ENCODE measurements around the gene ZFR2. TPM values are rescaled to one million over a fixed set of nuclear protein-coding genes. Genes with fewer than 3 reads are reported as not detected.

ZFR2 gene
- total and polyA plus RNA-seq, 9 donors = under 0.01 to 0.23 (median 0.09) TPM; not detected in 2

DNA sequence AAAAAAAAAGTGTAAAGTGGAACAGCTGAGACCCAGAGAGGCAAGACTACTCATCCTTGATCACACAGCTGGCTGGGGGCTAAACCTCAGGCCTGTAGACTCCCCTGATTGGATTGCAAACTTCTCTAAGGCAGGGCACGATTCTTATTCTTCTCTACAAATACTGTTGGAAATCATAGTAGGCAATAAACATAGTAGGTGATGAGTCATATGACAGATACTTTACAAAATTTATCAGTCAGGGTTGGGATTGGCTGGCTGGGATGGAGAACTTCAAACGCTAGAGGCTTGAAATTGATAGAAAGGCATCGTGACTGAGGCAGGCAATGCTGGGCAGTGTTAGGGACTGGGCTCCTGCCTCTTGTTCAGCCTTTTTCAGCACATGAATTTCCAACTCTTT is 76.7 kb downstream of the ZFR2 start:
- Histone ChIP-seq H3K27ac (ENCODE audit: low read length) (no peak overlapping the region), H3K9me3 (replicated peaks; ENCODE audit: control insufficient read depth, low read depth, low read length) (peaks cover 9% of the 10 kb centered on the region), H3K4me3 (ENCODE audit: low read length) (no peak overlapping the region), H3K27me3 (ENCODE audit: control insufficient read depth, insufficient read depth, low read length) (peaks cover 3% of the 10 kb centered on the region), H3K36me3 (ENCODE audit: control insufficient read depth, insufficient read depth, low read length) (no peaks in the 10 kb centered on the region), H3K4me1 (ENCODE audit: control insufficient read depth, insufficient read depth, low read length) (no peaks in the 10 kb centered on the region)
- no peak for DNase-seq
- WGBS (ENCODE audit: insufficient coverage) = no CpG with 5 or more reads among the region's 3 CpGs

DNA sequence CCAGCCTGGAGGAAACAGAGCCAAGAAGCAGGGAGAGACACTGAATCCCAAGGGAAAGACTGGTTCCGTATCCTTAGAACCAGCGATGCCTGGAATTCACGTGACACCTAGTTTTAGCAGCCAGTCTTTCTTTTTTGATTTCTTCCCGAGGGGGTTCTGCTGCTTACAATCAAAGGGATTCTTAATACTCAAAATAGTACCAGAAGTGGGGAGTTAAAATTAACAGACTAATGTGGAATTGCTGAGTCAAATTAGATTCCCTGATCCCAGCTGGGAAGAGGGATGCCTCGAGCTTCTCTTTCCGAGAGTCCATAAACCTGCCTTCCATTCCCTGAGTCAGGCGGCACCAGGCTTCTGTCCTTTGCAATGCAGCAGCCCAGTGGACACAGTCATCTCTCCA is 77.9 kb downstream of the ZFR2 start:
- Histone ChIP-seq H3K36me3 (ENCODE audit: control insufficient read depth, insufficient read depth, low read length) (no peaks in the 10 kb centered on the region), H3K4me1 (ENCODE audit: control insufficient read depth, insufficient read depth, low read length) (no peaks in the 10 kb centered on the region), H3K9me3 (replicated peaks; ENCODE audit: control insufficient read depth, low read depth, low read length) (peaks cover 2% of the 10 kb centered on the region), H3K27ac (ENCODE audit: low read length) (no peak overlapping the region), H3K4me3 (ENCODE audit: low read length) (no peak overlapping the region), H3K27me3 (ENCODE audit: control insufficient read depth, insufficient read depth, low read length) (peaks cover 13% of the 10 kb centered on the region)
- no peak for DNase-seq
- WGBS (ENCODE audit: insufficient coverage) = 80% methylated on average over 1 of the region's 7 CpGs

DNA sequence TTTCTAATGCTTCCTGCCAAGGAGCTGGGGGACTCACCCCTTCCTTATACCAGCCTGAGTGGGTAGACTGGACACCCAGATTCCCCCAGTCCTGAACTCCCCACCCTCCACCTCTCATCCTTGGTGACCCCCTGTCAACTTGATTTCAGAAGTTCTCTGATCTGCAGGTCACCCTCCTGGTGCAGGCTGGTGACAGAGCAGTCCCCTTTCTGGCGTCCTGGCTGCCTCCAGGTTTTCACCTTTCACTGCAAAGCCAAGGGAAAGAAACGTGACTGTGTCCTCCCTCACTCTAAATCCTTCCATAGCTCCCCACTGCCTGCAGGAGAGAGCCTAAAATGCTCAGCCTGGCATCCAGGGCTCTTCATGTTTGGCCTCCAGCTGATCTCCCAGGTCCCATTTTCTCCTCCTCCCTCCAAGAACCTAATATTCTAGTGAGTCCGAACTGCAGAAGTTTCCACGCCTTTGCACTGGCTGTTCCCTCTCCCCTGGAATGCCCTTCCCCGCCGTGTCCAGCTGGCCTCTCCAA is 78.6 kb downstream of the ZFR2 start:
- Histone ChIP-seq H3K36me3 (ENCODE audit: control insufficient read depth, insufficient read depth, low read length) (no peaks in the 10 kb centered on the region), H3K9me3 (replicated peaks; ENCODE audit: control insufficient read depth, low read depth, low read length) (peaks cover 2% of the 10 kb centered on the region), H3K27me3 (ENCODE audit: control insufficient read depth, insufficient read depth, low read length) (peaks cover 19% of the 10 kb centered on the region), H3K4me1 (ENCODE audit: control insufficient read depth, insufficient read depth, low read length) (peaks cover 4% of the 10 kb centered on the region), H3K4me3 (ENCODE audit: low read length) (no peak overlapping the region), H3K27ac (ENCODE audit: low read length) (no peak overlapping the region)
- DNase-seq = no peak
- WGBS (ENCODE audit: insufficient coverage) = 55% methylated on average over 6 of the region's 6 CpGs

DNA sequence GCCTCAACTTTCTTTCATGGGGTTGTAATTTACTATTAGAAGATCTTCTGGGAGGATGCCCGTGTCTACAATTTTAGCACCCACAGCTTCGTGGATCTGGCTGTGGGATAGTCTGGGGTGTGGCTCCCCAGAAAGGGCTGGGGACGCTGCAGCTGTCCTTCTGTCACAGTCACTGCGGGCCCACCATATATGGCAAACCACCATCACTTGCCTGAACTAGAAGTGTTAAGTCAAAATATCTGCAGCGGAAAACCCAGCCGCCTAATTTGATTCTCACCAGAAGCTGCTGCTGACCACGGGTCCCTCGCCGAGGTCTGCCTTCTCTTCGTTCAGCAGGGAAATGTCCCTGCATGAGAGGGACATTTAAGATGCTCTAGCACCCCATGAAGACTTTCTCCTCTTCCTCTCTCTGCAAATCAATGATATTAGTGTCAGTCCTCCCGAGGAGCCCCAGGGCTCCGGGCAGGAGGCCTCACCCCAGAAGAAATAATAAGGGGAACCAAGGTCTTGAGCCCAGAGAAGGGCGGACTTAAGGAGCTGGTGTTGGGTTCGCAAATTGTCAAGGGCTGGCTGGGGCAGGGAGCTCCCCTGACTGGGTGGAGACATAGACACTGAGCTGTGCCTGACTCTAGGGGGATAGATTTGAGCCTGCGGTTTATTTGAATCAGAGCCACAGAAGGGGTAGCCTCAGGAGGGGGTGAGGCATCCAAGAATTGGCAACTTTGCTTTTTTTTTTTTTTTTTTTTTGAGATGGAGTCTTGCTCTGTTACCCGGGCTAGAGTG is 79.7 kb downstream of the ZFR2 start:
- H3K4me3 ChIP-seq (ENCODE audit: low read length) = no peak overlapping the region
- no peak overlapping the region for H3K27ac ChIP-seq (ENCODE audit: low read length)
- peaks cover 2% of the 10 kb centered on the region for H3K9me3 ChIP-seq (replicated peaks; ENCODE audit: control insufficient read depth, low read depth, low read length)
- no peaks in the 10 kb centered on the region for H3K36me3 ChIP-seq (ENCODE audit: control insufficient read depth, insufficient read depth, low read length)
- no peak for DNase-seq
- peaks cover 30% of the 10 kb centered on the region for H3K27me3 ChIP-seq (ENCODE audit: control insufficient read depth, insufficient read depth, low read length)
- WGBS (ENCODE audit: insufficient coverage) = 40% methylated on average over 9 of the region's 16 CpGs
- peaks cover 4% of the 10 kb centered on the region for H3K4me1 ChIP-seq (ENCODE audit: control insufficient read depth, insufficient read depth, low read length)

DNA sequence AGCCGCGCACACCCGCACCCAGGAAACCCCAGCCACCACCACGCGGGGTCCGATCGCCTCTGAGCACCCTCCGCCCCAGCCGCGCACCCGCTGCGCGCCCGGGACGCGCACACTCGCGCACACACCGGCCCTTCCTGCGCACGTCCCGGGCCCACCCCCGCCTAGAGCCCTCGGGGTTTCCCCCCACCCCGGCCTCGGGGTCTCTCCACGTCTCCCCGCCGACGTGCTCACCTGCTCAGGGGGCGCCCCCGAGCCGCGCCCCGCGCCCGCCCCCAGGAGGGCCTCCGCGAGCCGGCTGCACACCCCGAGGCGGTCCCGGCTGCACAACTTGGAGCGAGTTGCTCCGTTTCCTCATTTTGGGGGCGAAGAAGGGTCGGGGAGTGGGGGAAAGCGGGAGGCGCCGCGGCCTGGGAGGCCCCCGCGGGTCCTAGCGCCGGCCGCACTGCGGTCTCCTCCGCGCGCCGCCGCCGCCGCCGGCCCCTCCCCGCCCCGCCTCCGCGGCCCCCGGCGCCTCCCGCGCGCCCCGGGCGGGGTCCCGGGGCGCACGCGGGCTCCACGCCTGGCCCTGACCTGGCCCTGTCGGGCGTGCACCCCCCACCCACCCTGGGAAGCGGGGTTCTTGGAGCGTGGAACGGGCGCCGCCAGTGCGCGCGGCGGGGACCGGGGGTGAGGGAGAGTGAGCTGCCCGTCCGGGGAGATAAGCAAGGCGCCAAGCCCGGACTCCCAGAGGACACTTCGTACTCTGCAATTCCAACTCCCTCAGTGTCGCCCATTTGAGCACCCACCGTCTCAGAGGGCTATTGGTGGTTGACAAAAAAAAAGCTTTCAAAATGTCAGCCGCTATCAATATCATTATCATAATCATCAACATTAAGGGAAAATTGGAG is 82.7 kb downstream of the ZFR2 start, which contains the start of gene MATK:
Gene MATK (minus strand): TSS at position 444 of the 887 bp plus-strand sequence. CDS start 1,246 bp downstream, outside the sequence.
- Histone ChIP-seq H3K36me3 (ENCODE audit: control insufficient read depth, insufficient read depth, low read length) (no peaks in the 10 kb centered on the region), H3K4me1 (ENCODE audit: control insufficient read depth, insufficient read depth, low read length) (peaks cover 4% of the 10 kb centered on the region), H3K27ac (ENCODE audit: low read length) (no peak within 1 kb of the TSS), H3K4me3 (ENCODE audit: low read length) (peak within 1 kb of the TSS; percentile 5), H3K9me3 (replicated peaks; ENCODE audit: control insufficient read depth, low read depth, low read length) (peaks cover 20% of the 10 kb centered on the region), H3K27me3 (ENCODE audit: control insufficient read depth, insufficient read depth, low read length) (peaks cover 40% of the 10 kb centered on the region)
- no peak for DNase-seq
- under 1% methylated on average over 68 of the region's 101 CpGs for WGBS (ENCODE audit: insufficient coverage)

DNA sequence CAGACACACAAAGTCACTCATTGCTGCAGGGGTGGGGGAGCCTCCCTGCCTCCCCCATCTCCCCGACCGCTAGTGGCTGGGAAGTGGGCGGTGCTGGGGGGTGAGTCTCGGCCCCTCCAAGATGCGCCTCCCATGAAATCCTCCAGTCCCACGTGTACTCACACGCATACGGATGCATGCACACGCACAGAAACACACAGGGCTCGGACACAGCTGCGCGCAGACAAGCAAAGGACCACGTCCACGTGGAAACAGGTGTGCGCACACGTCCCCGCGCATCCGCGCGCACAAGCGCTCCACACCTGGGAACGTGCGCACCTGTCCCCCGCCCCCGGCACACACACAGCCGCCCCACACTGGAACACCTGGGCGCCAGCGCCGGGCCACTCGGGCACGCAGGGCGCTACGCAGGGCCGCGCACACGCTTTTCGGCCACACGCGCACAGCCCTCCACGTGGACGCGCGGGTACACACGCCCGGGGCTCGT is 83.3 kb downstream of the ZFR2 start:
- H3K27ac ChIP-seq (ENCODE audit: low read length) = no peak overlapping the region
- WGBS (ENCODE audit: insufficient coverage) = under 1% methylated on average over 40 of the region's 47 CpGs
- DNase-seq = no peak
- H3K36me3 ChIP-seq (ENCODE audit: control insufficient read depth, insufficient read depth, low read length) = no peaks in the 10 kb centered on the region
- peaks cover 4% of the 10 kb centered on the region for H3K4me1 ChIP-seq (ENCODE audit: control insufficient read depth, insufficient read depth, low read length)
- H3K27me3 ChIP-seq (ENCODE audit: control insufficient read depth, insufficient read depth, low read length) = peaks cover 40% of the 10 kb centered on the region
- peak overlapping the region; percentile 5 for H3K4me3 ChIP-seq (ENCODE audit: low read length)
- H3K9me3 ChIP-seq (replicated peaks; ENCODE audit: control insufficient read depth, low read depth, low read length) = peaks cover 20% of the 10 kb centered on the region

DNA sequence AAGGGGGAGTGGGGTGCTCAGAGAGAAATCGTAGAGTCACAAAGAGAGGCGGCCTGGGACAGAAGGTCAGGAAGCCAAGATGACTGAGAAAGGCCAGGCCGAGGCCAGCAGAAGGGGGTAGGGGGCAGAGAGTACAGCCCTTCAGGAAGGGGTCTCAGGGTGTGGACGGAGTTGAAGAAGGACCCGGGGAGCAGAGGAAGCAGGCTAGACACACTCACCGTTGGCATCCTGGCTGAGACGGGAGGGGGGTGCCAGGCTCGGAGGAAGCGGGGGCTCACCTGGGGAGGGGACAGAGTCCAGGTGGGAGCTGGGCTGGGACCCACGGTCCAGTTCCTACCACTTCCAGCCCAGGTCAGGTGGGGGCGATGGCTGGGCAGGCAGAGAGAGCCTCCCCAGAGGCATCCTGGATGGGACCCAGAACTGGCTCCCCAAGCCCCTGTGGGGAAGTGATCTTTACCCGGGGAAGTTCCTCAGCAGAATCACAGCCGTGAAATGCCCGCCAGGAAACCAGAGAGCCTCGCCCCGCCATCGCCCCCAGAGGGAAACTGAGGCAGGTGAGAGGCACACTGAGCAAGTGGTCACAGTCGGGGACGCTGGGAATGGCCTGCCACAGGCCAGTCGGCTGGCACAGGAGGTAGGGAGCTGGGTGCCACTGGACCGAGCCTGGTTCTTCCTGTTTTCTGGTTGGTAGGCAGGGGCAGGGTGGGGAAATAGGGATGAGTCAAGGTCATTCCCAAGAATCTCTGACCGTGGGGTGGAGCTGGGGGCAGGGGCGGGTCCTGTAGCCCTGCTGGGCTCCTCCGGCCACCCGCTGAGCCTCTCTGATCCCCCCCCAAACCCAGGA is 84.0 kb downstream of the ZFR2 start:
- no peak overlapping the region for H3K27ac ChIP-seq (ENCODE audit: low read length)
- H3K4me3 ChIP-seq (ENCODE audit: low read length) = peak overlapping the region; percentile 5
- H3K36me3 ChIP-seq (ENCODE audit: control insufficient read depth, insufficient read depth, low read length) = no peaks in the 10 kb centered on the region
- H3K27me3 ChIP-seq (ENCODE audit: control insufficient read depth, insufficient read depth, low read length) = peaks cover 38% of the 10 kb centered on the region
- peaks cover 20% of the 10 kb centered on the region for H3K9me3 ChIP-seq (replicated peaks; ENCODE audit: control insufficient read depth, low read depth, low read length)
- no peak for DNase-seq
- 20% methylated on average over 14 of the region's 25 CpGs for WGBS (ENCODE audit: insufficient coverage)
- H3K4me1 ChIP-seq (ENCODE audit: control insufficient read depth, insufficient read depth, low read length) = peaks cover 4% of the 10 kb centered on the region

DNA sequence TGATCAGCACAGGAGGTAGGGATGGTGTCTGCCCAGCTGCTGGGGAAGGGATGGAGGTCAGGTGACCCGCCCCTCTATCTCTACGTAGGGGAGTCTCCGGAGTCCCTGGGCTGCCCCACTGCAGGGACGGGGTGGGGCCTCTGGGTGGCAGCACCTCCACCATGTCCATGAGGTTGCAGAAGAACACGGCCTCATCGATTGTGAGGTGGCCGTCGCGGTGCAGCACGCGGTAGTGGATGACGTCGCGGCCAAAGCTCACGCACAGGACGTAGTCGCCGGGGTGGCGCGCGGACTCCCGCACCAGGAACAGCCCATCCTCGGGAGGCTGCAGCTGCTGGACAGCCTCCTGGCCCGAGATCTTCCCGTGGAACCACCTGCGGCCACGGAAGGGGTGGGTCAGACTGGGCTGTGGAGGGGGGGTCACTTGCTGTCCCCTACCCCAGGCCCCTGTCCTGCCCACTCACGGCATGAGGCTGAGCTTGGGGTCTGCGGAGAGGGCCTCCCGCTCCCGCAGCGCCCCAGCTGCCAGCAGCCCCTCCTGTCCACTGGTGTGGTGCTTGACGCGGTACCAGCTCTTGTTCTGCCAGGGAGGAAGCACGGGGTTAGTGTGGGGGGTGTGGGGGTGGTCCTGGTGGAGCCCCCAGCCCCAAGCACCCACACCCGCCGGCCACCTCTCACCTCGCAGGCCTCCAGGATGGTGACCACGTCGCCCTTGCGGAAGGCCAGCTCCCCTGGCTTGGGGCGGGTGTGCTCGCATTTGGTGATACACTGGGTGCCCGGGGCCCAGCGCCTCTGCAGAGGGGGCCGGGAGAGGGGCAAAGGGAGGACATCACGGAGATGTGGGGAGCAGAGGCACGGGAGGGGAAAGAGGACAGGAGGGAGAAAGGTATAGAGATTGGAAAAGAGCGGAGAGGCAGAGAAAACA is 84.9 kb downstream of the ZFR2 start:
- H3K4me1 ChIP-seq (ENCODE audit: control insufficient read depth, insufficient read depth, low read length) = peaks cover 4% of the 10 kb centered on the region
- H3K27ac ChIP-seq (ENCODE audit: low read length) = no peak overlapping the region
- 66% methylated on average over 35 of the region's 49 CpGs for WGBS (ENCODE audit: insufficient coverage)
- no peaks in the 10 kb centered on the region for H3K36me3 ChIP-seq (ENCODE audit: control insufficient read depth, insufficient read depth, low read length)
- DNase-seq = no peak
- no peak overlapping the region for H3K4me3 ChIP-seq (ENCODE audit: low read length)
- peaks cover 38% of the 10 kb centered on the region for H3K27me3 ChIP-seq (ENCODE audit: control insufficient read depth, insufficient read depth, low read length)
- peaks cover 20% of the 10 kb centered on the region for H3K9me3 ChIP-seq (replicated peaks; ENCODE audit: control insufficient read depth, low read depth, low read length)

DNA sequence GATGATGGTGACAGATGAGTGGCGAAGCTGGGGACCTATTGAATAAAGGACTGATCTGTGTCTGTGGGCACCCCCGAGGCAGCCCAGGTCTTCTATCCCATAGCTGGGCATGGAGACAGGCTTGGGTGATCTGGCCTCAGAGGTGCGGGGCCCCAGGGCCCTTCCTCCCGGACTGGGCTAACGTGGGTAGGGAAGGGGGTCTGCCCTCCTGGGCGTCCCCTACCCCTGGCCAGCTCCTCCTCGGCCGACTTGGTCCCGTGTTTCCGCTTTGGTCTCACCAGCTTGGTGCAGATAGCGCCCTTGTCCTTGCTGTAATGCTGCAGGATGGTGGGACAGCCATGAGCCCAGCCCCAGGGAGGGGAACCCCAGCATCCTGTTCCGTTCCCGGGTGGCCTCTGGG is 85.9 kb downstream of the ZFR2 start:
- DNase-seq = no peak
- Histone ChIP-seq H3K4me3 (ENCODE audit: low read length) (no peak overlapping the region), H3K9me3 (replicated peaks; ENCODE audit: control insufficient read depth, low read depth, low read length) (peaks cover 20% of the 10 kb centered on the region), H3K27me3 (ENCODE audit: control insufficient read depth, insufficient read depth, low read length) (peaks cover 38% of the 10 kb centered on the region), H3K36me3 (ENCODE audit: control insufficient read depth, insufficient read depth, low read length) (no peaks in the 10 kb centered on the region), H3K27ac (ENCODE audit: low read length) (no peak overlapping the region), H3K4me1 (ENCODE audit: control insufficient read depth, insufficient read depth, low read length) (peaks cover 4% of the 10 kb centered on the region)
- 89% methylated on average over 10 of the region's 13 CpGs for WGBS (ENCODE audit: insufficient coverage)
